Mucosa of descending colon (tissue), 3 donors: ENCODE measurements around the gene FOXC1. TPM values are rescaled to one million over a fixed set of nuclear protein-coding genes. Genes with fewer than 3 reads are reported as not detected.

Experiments used
- ATAC-seq: fragments of 200-7000 bp; cut with Tn5 transposase; one replicate; pipeline ENCODE4 v1.9.1; 2020; ENCODE audit warnings: mild to moderate bottlenecking, moderate library complexity
- DNase-seq, 3 donors: peaks; one replicate each; pipeline ENCODE4 v3.0.0-alpha.2; 2020
- H3K36me3 ChIP-seq: fragments of 200-600 bp; one replicate; pipeline ENCODE4 v1.8.0; 2021; ENCODE audit warnings: low read depth, mild to moderate bottlenecking
- H3K4me1 ChIP-seq: fragments of 200-600 bp; one replicate; pipeline ENCODE4 v1.8.0; 2021; ENCODE audit warnings: low read depth, mild to moderate bottlenecking
- H3K4me3 ChIP-seq: fragments of 200-600 bp; one replicate; pipeline ENCODE4 v1.8.0; 2021; ENCODE audit warnings: mild to moderate bottlenecking
- H3K9me3 ChIP-seq: fragments of 200-600 bp; one replicate; pipeline ENCODE4 v1.8.0; 2021; ENCODE audit warnings: mild to moderate bottlenecking
- intact Hi-C, 2 donors: fragments of 100-400 bp; cut with DNase I in 1 of 2; cut with micrococcal nuclease in 1 of 2; formaldehyde crosslinking; loops; one replicate each; pipeline versions ENCODE4 v1.11.0 to v1.11.1; 2022; cut with DNase I, micrococcal nuclease
- total RNA-seq, 3 donors: library from RNA; stranded (reverse); fragmentation: NEBNext Ultra II Directional in 2 of 3; extraction: Animal tissue kit (Norgen Biotek cat#: 25700) in 2 of 3; gene quantifications; one replicate each; pipeline versions ENCODE4 v1.2.1 to v1.2.4, GENCODE V29; 2021 to 2023
- TF ChIP-seq, protein P1 (sequence below): fragments of 200-600 bp; IDR thresholded peaks from one replicate; pipeline ENCODE4 v1.8.0; 2022; ENCODE audit warnings: antibody characterized with exemption, mild to moderate bottlenecking
- donor health status: DM: no; HTN: no; CAD: no; lungs with moderate emphysema.
- donor health status: DM: no; HTN: no; CAD: no.
- donor health status: DM: no; HTN: yes; CAD: no.

Gene FOXC1
- total RNA-seq, 3 donors from 2014 or later, result 1.1 to 1.7 (median 1.6) TPM

DNA sequence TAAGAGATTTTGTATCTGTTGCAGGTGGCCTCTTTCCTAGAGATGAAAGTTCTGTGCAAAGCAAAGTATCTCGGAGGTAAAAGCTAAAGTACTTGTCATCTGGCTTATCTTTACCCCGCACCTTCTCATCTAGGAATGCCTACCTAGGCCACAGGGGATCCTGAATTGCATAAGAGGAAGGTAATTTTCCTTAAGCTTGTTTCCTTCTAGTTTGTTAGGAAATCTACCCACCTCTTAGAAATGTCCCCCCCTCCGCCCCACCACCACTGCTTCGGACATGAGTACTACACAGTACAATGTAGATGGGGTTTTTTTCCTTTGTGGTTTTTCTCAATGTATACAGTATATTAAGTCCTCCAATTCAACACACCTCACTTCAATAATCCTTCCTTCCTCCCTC lies 21.5 kb downstream of the FOXC1 start:
- TF ChIP-seq, protein P1, sequence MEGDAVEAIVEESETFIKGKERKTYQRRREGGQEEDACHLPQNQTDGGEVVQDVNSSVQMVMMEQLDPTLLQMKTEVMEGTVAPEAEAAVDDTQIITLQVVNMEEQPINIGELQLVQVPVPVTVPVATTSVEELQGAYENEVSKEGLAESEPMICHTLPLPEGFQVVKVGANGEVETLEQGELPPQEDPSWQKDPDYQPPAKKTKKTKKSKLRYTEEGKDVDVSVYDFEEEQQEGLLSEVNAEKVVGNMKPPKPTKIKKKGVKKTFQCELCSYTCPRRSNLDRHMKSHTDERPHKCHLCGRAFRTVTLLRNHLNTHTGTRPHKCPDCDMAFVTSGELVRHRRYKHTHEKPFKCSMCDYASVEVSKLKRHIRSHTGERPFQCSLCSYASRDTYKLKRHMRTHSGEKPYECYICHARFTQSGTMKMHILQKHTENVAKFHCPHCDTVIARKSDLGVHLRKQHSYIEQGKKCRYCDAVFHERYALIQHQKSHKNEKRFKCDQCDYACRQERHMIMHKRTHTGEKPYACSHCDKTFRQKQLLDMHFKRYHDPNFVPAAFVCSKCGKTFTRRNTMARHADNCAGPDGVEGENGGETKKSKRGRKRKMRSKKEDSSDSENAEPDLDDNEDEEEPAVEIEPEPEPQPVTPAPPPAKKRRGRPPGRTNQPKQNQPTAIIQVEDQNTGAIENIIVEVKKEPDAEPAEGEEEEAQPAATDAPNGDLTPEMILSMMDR, result no peak
- intact Hi-C loops, result no loop called here
- Histone ChIP-seq H3K9me3 (no peaks in the 10 kb centered on the region), H3K4me1 (no peaks in the 10 kb centered on the region), H3K4me3 (no peak overlapping the region), H3K36me3 (no peaks in the 10 kb centered on the region)
- no peak for DNase-seq
- ATAC-seq, result no peak

DNA sequence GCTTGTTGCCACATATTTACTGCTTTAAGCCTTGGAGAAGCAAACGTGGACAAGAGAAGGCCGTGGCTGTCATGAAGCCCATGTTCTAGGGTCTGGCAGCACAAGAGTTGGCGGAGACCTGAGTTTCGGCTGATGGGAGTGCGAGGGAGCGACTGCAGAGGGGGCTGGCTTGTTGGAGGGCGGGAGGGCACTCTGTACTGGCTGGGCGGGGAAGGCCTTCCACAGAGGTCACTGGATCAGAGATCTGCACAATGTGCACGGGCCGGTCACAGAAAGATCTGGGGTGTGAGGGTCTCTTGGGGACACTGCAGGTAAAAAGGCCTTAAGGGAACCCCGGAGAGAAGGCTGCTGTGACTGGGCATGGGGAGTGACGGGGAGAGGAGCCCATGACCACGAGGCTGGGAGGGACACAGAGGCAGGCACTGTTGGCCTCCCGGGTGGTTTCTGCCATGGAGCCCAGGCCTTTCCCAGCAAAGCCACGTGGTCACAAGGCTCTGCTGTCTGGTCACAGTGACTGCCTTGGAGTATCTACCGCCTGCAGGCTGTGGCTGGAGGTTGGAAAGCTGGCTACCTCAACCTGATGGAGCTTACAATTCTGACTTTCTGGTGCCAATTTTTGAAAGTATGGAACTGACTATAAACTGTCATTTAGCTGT lies 23.8 kb downstream of the FOXC1 start:
- Histone ChIP-seq H3K9me3 (no peaks in the 10 kb centered on the region), H3K4me3 (no peak overlapping the region), H3K36me3 (no peaks in the 10 kb centered on the region), H3K4me1 (no peaks in the 10 kb centered on the region)
- ATAC-seq, result no peak
- TF ChIP-seq, protein P1, result no peak
- intact Hi-C loops, result no loop called here
- DNase-seq, result no peak

DNA sequence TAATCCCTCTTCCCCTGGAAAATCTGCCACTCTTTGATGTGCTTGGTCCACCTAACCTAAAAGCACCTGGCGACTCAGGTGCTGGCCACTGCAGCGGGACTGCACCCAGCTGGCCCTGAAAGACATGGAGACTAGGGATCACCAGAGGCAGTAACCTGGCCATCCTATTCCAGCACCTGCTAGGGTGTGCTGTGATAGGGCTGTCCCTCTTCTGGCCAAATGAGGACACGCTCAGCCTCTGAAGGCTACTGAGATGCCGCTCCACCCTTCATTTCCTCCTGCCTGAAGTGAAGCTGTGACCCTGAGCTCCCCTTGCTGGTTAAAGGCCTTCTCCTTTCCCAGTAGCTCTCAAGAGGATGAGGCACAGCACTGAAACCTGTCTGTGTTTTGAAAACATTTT lies 24.4 kb downstream of the FOXC1 start:
- Histone ChIP-seq H3K4me1 (no peaks in the 10 kb centered on the region), H3K4me3 (no peak overlapping the region), H3K36me3 (no peaks in the 10 kb centered on the region), H3K9me3 (no peaks in the 10 kb centered on the region)
- no peak for ATAC-seq
- TF ChIP-seq, protein P1, result no peak
- DNase-seq, result no peak
- intact Hi-C loops, result no loop called here

DNA sequence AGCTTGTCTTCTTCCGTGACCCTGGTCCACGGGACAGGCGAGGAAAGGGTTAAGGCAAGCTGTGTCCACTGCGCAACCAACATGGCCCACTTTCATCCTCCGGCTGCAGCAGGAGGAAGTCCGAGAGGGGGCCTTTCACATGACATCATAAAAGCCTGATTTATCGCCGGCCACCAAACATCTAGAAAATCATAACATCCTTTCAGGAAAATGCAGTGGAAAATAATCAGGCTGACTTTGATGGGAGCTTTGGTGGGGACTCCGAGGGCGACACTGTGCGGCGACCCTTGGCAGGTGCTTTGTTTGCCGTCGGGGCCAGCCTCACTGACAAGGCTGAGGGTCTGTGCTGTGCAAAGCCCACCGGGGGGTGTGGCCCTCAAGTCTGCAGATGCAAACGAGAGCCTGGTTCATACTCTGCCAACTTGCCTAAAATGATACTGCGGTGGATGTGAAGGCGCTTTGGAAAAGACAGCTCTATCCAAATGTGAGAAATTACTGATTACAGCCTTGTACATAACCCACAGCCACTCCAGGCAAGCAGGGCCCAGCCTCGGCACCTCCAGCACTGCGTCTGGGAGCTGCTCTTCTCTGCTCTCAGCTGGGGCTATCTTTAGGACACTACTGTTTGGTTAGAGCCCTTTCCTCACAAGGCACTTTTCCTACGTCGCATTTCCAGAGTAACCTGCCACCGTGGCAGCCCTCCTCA lies 25.7 kb downstream of the FOXC1 start:
- Histone ChIP-seq H3K36me3 (no peaks in the 10 kb centered on the region), H3K9me3 (no peaks in the 10 kb centered on the region), H3K4me1 (no peaks in the 10 kb centered on the region), H3K4me3 (no peak overlapping the region)
- intact Hi-C loops, result no loop called here
- ATAC-seq (no peak), DNase-seq (no peak)
- TF ChIP-seq, protein P1, result no peak

DNA sequence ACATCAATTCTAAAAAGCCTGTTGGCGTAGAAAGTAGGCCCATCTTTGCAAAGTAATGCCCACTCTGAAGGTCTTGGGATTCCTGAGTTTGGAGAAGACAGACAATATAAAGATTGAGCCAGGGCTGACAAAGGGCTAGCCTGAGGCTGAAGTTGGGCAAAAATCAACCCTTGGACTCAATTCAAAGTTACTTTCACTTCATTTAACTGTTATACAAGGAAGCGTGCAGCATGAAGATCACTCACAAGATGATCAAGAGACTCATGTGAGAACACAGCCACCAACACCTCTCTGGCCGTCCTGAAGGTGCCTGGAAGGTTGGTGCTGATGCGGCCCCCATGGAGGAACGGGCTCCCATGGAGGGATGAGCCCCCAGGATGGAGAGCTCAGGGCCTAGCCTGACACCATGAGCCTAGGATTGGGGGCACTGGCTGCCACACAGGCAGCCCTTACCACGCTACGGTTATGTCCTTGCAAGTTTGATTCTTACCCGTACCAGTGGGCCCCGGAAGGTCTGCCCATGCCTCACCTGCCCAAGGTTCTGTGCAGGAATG lies 26.6 kb downstream of the FOXC1 start:
- ATAC-seq (peak; percentile 59), DNase-seq (no peak)
- TF ChIP-seq, protein P1, result no peak

More for the DNA sequence above, 26.6 kb downstream of the FOXC1 start:
- no peaks in the 10 kb centered on the region for H3K36me3 ChIP-seq
- H3K4me3 ChIP-seq, result no peak overlapping the region
- H3K4me1 ChIP-seq, result no peaks in the 10 kb centered on the region
- intact Hi-C loops, result no loop called here
- no peaks in the 10 kb centered on the region for H3K9me3 ChIP-seq
